ENCODE measurements around the gene RAD51AP2. TPM values are rescaled to one million over a fixed set of nuclear protein-coding genes. Genes with fewer than 3 reads are reported as not detected.
A peak's percentile ranks its signal among the peaks of the same experiment; 100 is the strongest.

Gene RAD51AP2
- total RNA-seq, 1 experiment from 2014 or later = not detected

GRCh38 chr2:17470855-17471641 is 47.2 kb downstream of the RAD51AP2 start:
- Histone ChIP-seq H3K4me3 (ENCODE audit: low read length) (peak overlapping the region; percentile 42), H3K4me1 (ENCODE audit: insufficient read depth, low read length) (peaks cover 8% of the 10 kb centered on the region; the same call in 1 of the 2 replicates), H3K4me2 (ENCODE audit: low read length) (peak overlapping the region; percentile 69), H4K20me1 (ENCODE audit: low read length) (no peaks in the 10 kb centered on the region), H3F3A (ENCODE audit: low read length, unreplicated experiment) (no peaks in the 10 kb centered on the region), H3K36me3 (ENCODE audit: low read depth, low read length) (no peaks in the 10 kb centered on the region), H3K9me2 (replicated peaks; ENCODE audit: low read length) (no peaks in the 10 kb centered on the region), H3K79me2 (ENCODE audit: low read length) (no peaks in the 10 kb centered on the region), H2AFZ (ENCODE audit: low read length) (peak overlapping the region; percentile 59), H3K9ac (ENCODE audit: low read length) (no peak overlapping the region), H3K27ac (ENCODE audit: low read length) (no peak overlapping the region), H3K9me3 (ENCODE audit: low read length) (peaks cover 17% of the 10 kb centered on the region), H3K27me3 (ENCODE audit: low read length) (no peaks in the 10 kb centered on the region)
- TF ChIP-seq CTCF (conservative IDR thresholded peaks at IDR 0.05; ENCODE audit: low read depth, low read length) (peak; percentile 78), EZH2 (IDR thresholded peaks at IDR 0.05; ENCODE audit: low read length, unreplicated experiment) (no peak)
- peak; percentile 27; the same call in 1 of the 2 replicates for ATAC-seq
- DNase-seq = peak; percentile 43
- ChIA-PET POLR2A (ENCODE audit: unreplicated experiment) (no interaction called here), CTCF (no interaction called here)
- no TSS peak for BruUV-seq (replicated peaks)
- intact Hi-C loops (cut with micrococcal nuclease) = loop anchor here (1.0 kb wide), 1 partner anchor 200 kb away; no protein-coding TSS in a partner anchor

DNA sequence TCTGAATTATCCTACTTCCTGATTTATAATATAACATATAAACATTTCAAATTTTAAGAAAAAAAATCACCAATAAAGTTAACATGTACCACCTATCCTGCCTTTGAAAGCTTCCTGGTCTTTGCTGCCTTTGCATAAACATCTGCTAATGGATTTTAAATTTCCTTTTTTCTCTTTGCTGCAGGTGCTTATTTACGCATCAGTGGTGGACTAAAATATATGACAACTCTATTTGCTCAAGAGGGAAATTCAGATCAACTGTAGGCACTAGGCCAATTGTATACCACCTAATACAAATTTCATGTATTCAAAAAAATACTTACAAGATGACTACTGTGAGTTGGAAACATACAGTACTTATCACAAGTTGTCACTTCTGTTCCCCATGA is 57.2 kb downstream of the RAD51AP2 start:
- TF ChIP-seq EZH2 (IDR thresholded peaks at IDR 0.05; ENCODE audit: low read length, unreplicated experiment) (no peak), EZH2phosphoT487 (IDR thresholded peaks at IDR 0.05; ENCODE audit: borderline replicate concordance, low read length) (no peak)
- CTCF ChIA-PET = no interaction called here
- Histone ChIP-seq H3K27ac (ENCODE audit: low read length) (no peak overlapping the region), H3K79me2 (ENCODE audit: low read length) (no peaks in the 10 kb centered on the region), H3K36me3 (ENCODE audit: low read depth, low read length) (no peaks in the 10 kb centered on the region), H3F3A (ENCODE audit: low read length, unreplicated experiment) (no peaks in the 10 kb centered on the region), H3K27me3 (ENCODE audit: low read length) (no peaks in the 10 kb centered on the region), H3K9ac (ENCODE audit: low read length) (no peak overlapping the region), H3K9me2 (replicated peaks; ENCODE audit: low read length) (no peaks in the 10 kb centered on the region), H3K4me2 (ENCODE audit: low read length) (no peak overlapping the region), H3K4me3 (ENCODE audit: low read length) (no peak overlapping the region), H3K4me1 (ENCODE audit: insufficient read depth, low read length) (no peaks in the 10 kb centered on the region), H2AFZ (ENCODE audit: low read length) (no peak overlapping the region), H4K20me1 (ENCODE audit: low read length) (no peaks in the 10 kb centered on the region), H3K9me3 (ENCODE audit: low read length) (no peaks in the 10 kb centered on the region)
- POLR2A ChIA-PET (ENCODE audit: unreplicated experiment) = no interaction called here
- no TSS peak for BruUV-seq (replicated peaks)
- intact Hi-C loops (cut with micrococcal nuclease) = no loop called here
- DNase-seq (no peak), ATAC-seq (no peak)

Other genes starting within 250 kb of the RAD51AP2 start
- not detected in 2 replicates for gene VSNL1, start 22.3 kb upstream of the RAD51AP2 start, total RNA-seq (2014; rRNA removed)
- 14.1 and 15.6 TPM in 2 replicates for gene SMC6, start 235.4 kb upstream of the RAD51AP2 start, total RNA-seq (2014; rRNA removed)
- 21.1 and 21.4 TPM in 2 replicates for gene GEN1, start 235.7 kb upstream of the RAD51AP2 start, total RNA-seq (2014; rRNA removed)

Measured in PC-3 (cell line).